SU-DHL-6 (cell line): ENCODE data around the gene PMEL.

Experiments
- H2AFZ ChIP-seq: fragments of 200-600 bp; sonication (generic); 2 replicates; pipeline ENCODE4 v1.6.1; 2014; ENCODE audit warnings: low read depth, mild to moderate bottlenecking, moderate library complexity, mixed read lengths, antibody characterized with exemption, low read length; ENCODE audit not compliant: severe bottlenecking
- H3F3A ChIP-seq: fragments of 200-600 bp; shearing (Covaris generic); 2 replicates; pipeline ENCODE4 v1.6.0; 2016; ENCODE audit warnings: antibody characterized with exemption, mild to moderate bottlenecking; ENCODE audit not compliant: insufficient read depth
- H3K27ac ChIP-seq: fragments of 200-600 bp; sonication (generic); 2 replicates; pipeline ENCODE4 v1.5.1; 2016; ENCODE audit warnings: low read depth, mild to moderate bottlenecking, low read length, moderate library complexity, mixed read lengths
- H3K27me3 ChIP-seq: fragments of 200-600 bp; sonication (generic), shearing (Covaris generic); 2 replicates; pipeline ENCODE4 v1.6.0; 2014; ENCODE audit warnings: mild to moderate bottlenecking, low read length
- H3K36me3 ChIP-seq: fragments of 200-600 bp; sonication (generic); 2 replicates; pipeline ENCODE4 v1.6.1; 2014; ENCODE audit warnings: mild to moderate bottlenecking, low read length, mixed read lengths
- H3K4me2 ChIP-seq: fragments of 300-600, 200-600 bp; shearing (Covaris generic), sonication (generic); 2 replicates; pipeline ENCODE4 v1.6.0; 2014; ENCODE audit warnings: low read length, low read depth, mild to moderate bottlenecking; ENCODE audit not compliant: poor library complexity, severe bottlenecking
- H3K4me3 ChIP-seq: fragments of 200-600 bp; sonication (generic); 2 replicates; pipeline ENCODE4 v1.5.1; 2014; ENCODE audit warnings: antibody characterized with exemption, low read length, mild to moderate bottlenecking, mixed read lengths; ENCODE audit not compliant: insufficient read depth, poor library complexity, severe bottlenecking
- H3K79me2 ChIP-seq: fragments of 200-600 bp; sonication (generic); 2 replicates; pipeline ENCODE4 v1.6.1; 2014; ENCODE audit warnings: mild to moderate bottlenecking, low read length, moderate library complexity; ENCODE audit not compliant: insufficient read depth
- H3K9ac ChIP-seq: fragments of 200-600 bp; sonication (generic); 2 replicates; pipeline ENCODE4 v1.7.0; 2014; ENCODE audit warnings: mild to moderate bottlenecking, low read length
- H3K9me2 ChIP-seq: fragments of 200-600 bp; sonication (generic); replicated peaks from 2 replicates; pipeline ENCODE4 v1.6.1; 2014; ENCODE audit warnings: low read length; ENCODE audit not compliant: insufficient read depth
- H3K9me3 ChIP-seq: fragments of 200-600 bp; sonication (generic); 2 replicates; pipeline ENCODE4 v1.6.1; 2014; ENCODE audit warnings: low read length, mixed read lengths; ENCODE audit not compliant: insufficient read depth
- H4K20me1 ChIP-seq: fragments of 200-600 bp; sonication (generic); 2 replicates; pipeline ENCODE4 v1.6.1; 2014; ENCODE audit warnings: low read depth, mild to moderate bottlenecking, antibody characterized with exemption, low read length, moderate library complexity, mixed read lengths
- EZH2phosphoT487 ChIP-seq: fragments of 200-600 bp; sonication (generic), shearing (Covaris generic); conservative IDR thresholded peaks from 2 replicates; pipeline ENCODE4 v1.6.1; 2018; ENCODE audit warnings: mild to moderate bottlenecking, antibody characterized with exemption, low read length, moderate library complexity, mixed read lengths
- TF ChIP-seq, protein P1 (sequence below): fragments of 200-600 bp; sonication (generic); IDR thresholded peaks from one replicate; pipeline ENCODE4 v1.5.1; 2017; ENCODE audit warnings: antibody characterized with exemption, mild to moderate bottlenecking, low read length, moderate library complexity; ENCODE audit not compliant: insufficient read depth, poor library complexity, severe bottlenecking

PMEL gene

DNA sequence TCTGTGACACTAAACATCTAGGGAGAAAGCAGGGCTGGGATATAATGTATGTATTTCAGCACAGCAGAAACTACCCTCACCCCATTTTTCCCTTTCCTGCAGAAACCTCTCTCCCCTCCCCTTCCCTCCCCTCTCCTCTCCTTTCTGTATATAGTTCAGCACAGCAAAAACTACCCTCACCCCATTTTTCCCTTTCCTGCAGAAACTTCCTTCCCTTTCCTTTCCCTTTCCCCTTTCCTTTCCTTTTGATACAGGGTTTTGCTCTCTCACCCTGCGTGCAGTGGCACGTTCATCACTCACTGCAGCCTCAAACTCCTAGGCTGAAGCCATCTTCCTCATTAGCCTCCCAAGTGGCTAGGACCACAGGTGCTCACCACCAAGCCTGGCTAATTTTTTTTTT is 2.1 kb downstream of the PMEL start:
- H3F3A ChIP-seq: no peaks in the 10 kb centered on the region; the same call in 1 of the 2 replicates
- peaks cover 8% of the 10 kb centered on the region; the same call in 1 of the 2 replicates for H3K36me3 ChIP-seq
- no peaks in the 10 kb centered on the region for H3K9me2 ChIP-seq
- H3K79me2 ChIP-seq: peaks cover 21% of the 10 kb centered on the region
- H3K9me3 ChIP-seq: no peaks in the 10 kb centered on the region
- no peak overlapping the region for H3K4me2 ChIP-seq
- no peaks in the 10 kb centered on the region for H4K20me1 ChIP-seq
- H2AFZ ChIP-seq: no peak overlapping the region
- H3K4me3 ChIP-seq: no peak overlapping the region
- H3K27ac ChIP-seq: no peak overlapping the region
- H3K27me3 ChIP-seq: no peaks in the 10 kb centered on the region
- TF ChIP-seq, protein P1, sequence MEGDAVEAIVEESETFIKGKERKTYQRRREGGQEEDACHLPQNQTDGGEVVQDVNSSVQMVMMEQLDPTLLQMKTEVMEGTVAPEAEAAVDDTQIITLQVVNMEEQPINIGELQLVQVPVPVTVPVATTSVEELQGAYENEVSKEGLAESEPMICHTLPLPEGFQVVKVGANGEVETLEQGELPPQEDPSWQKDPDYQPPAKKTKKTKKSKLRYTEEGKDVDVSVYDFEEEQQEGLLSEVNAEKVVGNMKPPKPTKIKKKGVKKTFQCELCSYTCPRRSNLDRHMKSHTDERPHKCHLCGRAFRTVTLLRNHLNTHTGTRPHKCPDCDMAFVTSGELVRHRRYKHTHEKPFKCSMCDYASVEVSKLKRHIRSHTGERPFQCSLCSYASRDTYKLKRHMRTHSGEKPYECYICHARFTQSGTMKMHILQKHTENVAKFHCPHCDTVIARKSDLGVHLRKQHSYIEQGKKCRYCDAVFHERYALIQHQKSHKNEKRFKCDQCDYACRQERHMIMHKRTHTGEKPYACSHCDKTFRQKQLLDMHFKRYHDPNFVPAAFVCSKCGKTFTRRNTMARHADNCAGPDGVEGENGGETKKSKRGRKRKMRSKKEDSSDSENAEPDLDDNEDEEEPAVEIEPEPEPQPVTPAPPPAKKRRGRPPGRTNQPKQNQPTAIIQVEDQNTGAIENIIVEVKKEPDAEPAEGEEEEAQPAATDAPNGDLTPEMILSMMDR: no peak
- no peak for TF ChIP-seq EZH2phosphoT487
- H3K9ac ChIP-seq: no peak overlapping the region

DNA sequence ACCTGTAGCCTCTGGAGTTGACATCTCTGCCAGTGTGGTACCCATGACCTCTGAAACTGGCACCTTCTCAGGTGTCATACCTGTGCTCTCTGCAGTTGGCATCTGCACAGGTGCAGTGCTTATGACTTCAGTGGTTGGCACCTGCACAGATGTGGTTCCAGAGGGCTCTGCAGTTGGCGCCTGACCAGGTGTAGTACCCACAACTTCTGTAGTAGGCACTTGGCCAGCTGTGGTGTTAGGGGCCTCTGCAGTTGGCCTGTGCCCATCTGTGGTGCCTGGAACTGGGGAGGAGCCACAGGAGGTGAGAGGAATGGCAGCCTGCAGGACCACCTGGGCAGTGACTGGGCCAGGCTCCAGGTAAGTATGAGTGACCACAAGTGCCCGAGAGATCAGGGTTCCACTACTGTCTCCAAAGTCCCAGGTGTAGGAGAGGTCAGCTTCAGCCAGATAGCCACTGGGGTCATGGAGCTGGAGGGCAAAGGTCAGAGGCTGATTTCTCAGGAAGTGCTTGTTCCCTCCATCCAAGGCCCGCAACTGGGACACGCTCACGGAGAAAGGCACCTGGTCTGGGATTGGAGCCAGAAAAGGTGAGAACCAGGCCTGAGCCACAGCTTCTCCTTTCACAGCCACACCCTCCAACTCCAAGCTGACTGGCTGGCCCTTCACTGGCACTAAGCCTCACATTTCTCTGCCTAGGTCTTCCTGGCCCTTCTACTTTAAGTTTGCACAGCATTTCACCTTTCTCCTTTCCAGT is 8.6 kb downstream of the PMEL start:
- no peak for TF ChIP-seq EZH2phosphoT487
- TF ChIP-seq, protein P1: no peak
- Histone ChIP-seq H3K9ac (no peak overlapping the region), H2AFZ (no peak overlapping the region), H3K9me2 (no peaks in the 10 kb centered on the region), H3K4me3 (no peak overlapping the region), H3K9me3 (no peaks in the 10 kb centered on the region), H3K79me2 (no peaks in the 10 kb centered on the region), H3K27ac (no peak overlapping the region), H4K20me1 (no peaks in the 10 kb centered on the region), H3K36me3 (no peaks in the 10 kb centered on the region), H3K4me2 (no peak overlapping the region), H3K27me3 (no peaks in the 10 kb centered on the region), H3F3A (no peaks in the 10 kb centered on the region)

DNA sequence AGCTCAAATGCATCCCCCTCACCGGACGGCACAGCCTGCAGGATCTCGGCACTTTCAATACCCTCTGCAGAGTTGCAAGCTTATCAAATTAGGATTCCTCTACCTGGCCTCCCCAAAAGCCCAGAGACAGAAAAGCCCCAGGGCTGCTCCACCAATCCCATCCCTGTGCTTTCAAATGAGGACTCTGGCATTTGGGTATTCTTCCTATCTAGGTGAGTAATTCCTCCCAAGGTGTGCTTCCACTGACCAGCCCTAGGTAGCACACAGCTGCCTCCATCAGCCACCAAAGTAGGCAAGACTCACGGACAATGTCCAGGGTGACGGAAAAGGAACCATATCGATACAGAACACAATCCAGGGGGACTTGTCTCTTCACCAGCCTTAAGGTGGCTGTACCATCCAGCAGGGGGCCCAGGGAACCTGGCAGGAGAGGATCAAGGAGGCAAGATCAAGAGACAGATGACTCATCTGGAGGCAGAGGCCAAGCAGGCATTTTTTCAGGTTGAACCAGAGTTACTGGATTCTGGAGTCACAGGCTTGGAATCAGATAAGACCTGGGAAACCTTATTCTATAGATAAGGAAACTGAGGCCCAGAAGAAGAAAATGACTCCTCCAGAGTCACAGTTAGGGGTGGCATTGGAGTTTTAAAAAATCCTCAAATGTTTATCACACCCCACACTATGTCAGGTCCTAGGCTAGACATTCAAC is 9.9 kb downstream of the PMEL start:
- H2AFZ ChIP-seq: no peak overlapping the region
- H3K4me3 ChIP-seq: no peak overlapping the region
- H3K36me3 ChIP-seq: no peaks in the 10 kb centered on the region
- no peaks in the 10 kb centered on the region for H3K79me2 ChIP-seq
- H3K27me3 ChIP-seq: no peaks in the 10 kb centered on the region
- H3K9me3 ChIP-seq: no peaks in the 10 kb centered on the region
- no peaks in the 10 kb centered on the region for H3K9me2 ChIP-seq
- H3K9ac ChIP-seq: no peak overlapping the region
- no peak overlapping the region for H3K27ac ChIP-seq
- no peak for TF ChIP-seq EZH2phosphoT487
- TF ChIP-seq, protein P1: no peak
- no peaks in the 10 kb centered on the region for H3F3A ChIP-seq
- no peaks in the 10 kb centered on the region for H4K20me1 ChIP-seq
- H3K4me2 ChIP-seq: no peak overlapping the region
